ENCODE measurements around the gene CCHCR1.
"Not testable (repeated sequence)": the region's sequence is repeated elsewhere in the genome, so short reads cannot be mapped to it uniquely, and the experiment has no call there.

Gene CCHCR1, protein sequence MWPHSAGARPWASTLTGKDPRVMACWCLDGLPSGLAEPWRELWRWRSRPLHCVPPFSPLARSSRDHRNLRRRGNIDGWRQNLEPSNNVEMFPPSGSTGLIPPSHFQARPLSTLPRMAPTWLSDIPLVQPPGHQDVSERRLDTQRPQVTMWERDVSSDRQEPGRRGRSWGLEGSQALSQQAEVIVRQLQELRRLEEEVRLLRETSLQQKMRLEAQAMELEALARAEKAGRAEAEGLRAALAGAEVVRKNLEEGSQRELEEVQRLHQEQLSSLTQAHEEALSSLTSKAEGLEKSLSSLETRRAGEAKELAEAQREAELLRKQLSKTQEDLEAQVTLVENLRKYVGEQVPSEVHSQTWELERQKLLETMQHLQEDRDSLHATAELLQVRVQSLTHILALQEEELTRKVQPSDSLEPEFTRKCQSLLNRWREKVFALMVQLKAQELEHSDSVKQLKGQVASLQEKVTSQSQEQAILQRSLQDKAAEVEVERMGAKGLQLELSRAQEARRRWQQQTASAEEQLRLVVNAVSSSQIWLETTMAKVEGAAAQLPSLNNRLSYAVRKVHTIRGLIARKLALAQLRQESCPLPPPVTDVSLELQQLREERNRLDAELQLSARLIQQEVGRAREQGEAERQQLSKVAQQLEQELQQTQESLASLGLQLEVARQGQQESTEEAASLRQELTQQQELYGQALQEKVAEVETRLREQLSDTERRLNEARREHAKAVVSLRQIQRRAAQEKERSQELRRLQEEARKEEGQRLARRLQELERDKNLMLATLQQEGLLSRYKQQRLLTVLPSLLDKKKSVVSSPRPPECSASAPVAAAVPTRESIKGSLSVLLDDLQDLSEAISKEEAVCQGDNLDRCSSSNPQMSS

DNA sequence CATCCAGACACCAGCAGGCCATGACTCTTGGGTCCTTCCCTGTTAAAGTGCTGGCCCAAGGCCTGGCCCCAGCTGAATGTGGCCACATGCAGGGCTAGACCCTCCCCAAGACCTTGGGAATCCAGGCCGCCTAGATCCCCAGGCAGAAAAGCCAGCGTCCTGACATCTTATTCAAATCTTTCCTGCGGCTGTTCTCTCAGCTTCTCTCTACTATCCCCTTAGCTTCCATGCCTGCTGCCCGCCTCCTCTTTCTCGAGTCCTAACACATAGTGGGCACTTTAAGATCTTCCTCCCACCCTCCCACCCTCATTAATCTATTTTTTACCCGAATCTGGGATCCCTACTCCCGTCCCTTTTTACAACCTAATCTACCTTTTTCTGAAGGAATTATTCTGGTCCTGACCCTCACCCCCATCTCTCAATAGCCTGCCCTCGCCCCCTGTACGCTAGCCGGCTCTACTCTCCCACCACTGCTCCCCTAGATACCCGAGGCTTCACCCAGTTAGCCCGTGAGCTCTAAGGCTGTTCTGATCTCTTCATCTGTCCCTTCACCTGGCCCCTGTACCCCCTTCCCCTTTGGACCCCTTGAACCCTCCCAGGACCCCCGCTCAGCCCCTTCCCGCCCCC lies at the start of gene CCHCR1:
TSS of gene CCHCR1 (minus strand) at position 290 of the 627 bp plus-strand sequence. CDS start at position 88, 202 bp downstream.
- no peak for DNase-seq (ENCODE audit: low read depth)

GRCh38 chr6:31205638-31206037 lies 48.0 kb upstream of the CCHCR1 start:
- no peak for DNase-seq (ENCODE audit: low read depth)

GRCh38 chr6:31204751-31205145 lies 47.1 kb upstream of the CCHCR1 start:
- DNase-seq (ENCODE audit: low read depth) = no peak

DNA sequence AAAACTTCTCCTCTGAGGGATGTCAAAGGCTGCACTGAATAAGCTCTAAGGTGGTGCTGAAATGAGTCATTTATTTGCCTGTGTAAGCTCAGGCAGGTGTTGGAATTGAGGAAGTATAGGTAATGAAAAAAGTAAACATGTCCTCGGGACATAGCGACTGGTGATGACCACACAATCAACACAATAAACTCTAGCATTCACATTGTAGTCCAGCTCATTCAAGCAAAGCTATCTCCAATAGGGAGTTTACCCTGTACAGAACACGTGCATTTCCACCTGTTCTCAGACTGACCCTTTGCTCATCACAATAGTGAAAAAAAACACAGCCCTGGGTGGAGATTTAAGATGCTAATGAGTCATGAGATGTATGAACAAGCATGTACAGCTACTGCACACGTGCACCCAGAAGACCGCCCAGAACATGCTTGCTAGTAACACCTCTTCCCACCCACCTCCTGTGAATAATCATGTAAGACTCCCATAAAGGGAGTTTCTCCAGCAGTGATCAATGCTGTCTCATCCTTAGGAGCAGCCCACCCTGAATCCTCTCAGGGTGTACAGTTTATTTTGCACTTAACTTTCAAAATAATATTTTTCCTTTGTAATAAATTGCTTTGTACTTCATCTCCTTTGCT lies 45.9 kb upstream of the CCHCR1 start:
- peak; percentile 58 for DNase-seq (ENCODE audit: low read depth)

DNA sequence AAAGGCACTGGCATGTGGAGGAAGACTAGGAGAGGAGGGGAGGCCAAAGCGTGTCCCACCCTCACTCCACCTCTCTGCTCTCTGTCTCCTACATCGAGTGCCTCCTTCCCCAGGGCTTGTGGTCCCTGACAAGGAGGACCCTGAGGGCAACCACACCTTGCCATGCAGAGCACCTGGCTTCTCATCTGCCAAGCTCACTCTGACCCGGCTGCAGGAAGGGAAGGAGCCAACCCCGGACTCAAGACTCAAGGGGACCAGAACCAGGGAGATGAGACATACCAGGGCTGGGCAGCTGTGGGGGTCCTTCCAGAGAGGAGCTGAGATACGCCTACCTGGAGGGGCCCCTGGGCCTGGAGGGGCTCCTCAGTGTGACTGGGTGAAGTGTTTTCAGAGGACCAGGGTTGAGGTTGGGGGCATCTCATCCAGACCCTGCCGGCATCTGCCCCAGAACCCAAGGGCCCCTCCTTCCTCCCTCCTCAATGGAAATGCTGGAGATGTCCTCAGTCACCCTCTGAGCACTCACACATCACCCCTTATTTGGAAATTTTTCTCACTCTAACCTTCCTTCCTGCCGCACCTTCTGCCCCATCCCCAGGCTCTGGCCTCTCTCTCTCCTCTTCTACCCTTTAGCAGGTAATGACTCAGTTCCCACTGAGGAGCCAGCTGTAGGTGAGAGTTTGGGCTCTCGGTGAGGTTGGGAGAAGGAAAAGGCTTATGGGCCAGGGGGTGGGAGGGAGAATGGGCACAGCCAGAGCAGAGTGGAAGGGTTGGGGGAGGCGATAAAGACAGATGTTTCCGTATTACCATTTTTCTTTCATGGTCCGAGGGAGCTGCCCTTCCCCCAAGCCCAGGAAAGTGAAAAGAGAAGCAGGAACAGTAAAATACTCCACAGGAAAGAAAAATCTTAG lies 44.9 kb upstream of the CCHCR1 start:
- DNase-seq (ENCODE audit: low read depth) = no peak

- DNase-seq (ENCODE audit: low read depth) = not testable (repeated sequence)
Observed at GRCh38 chr6:31199105-31199452, 41.5 kb upstream of the CCHCR1 start.

DNA sequence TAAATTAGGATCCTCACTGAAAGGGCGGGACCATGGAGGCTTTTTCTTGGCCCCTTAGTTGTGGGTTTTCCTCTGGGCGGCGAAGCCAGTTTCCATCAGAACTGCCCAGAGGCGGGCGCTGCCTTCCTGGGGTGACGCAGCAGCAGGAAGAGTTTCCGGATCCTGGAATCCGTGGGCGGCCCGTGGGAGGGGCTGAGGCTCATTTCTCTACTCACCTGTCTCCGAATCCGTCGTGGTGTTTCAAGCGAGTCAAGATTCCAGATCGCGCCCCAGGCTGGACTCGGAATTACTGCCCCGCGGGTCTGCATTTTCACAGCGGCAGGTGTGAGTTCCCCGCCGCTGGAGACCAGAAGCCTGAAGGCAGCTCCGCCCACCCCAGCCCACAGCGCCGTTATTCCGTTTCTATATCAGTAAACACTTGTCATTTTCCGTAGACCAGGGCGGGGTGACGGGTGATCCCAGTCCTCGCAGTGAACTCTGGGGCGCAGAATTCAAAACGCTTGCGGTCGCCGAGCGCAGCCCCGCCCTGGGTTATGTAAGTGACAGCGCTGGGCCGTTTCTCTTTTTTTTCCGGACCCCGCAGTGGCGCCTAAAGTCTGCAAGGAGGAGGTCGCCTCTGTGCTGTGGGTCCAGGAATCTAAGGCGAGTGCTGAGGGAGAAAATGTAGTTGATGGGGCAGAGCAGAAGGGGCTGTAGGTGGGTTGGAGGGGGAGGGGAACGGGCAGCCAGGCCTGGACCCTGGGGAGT lies 40.1 kb upstream of the CCHCR1 start:
- DNase-seq (ENCODE audit: low read depth) = peak; percentile 87

- DNase-seq (ENCODE audit: low read depth) = not testable (repeated sequence)
Observed at GRCh38 chr6:31196251-31197022, 38.8 kb upstream of the CCHCR1 start.

GRCh38 chr6:31195308-31195979 lies 37.8 kb upstream of the CCHCR1 start:
- DNase-seq (ENCODE audit: low read depth) = not testable (repeated sequence)

DNA sequence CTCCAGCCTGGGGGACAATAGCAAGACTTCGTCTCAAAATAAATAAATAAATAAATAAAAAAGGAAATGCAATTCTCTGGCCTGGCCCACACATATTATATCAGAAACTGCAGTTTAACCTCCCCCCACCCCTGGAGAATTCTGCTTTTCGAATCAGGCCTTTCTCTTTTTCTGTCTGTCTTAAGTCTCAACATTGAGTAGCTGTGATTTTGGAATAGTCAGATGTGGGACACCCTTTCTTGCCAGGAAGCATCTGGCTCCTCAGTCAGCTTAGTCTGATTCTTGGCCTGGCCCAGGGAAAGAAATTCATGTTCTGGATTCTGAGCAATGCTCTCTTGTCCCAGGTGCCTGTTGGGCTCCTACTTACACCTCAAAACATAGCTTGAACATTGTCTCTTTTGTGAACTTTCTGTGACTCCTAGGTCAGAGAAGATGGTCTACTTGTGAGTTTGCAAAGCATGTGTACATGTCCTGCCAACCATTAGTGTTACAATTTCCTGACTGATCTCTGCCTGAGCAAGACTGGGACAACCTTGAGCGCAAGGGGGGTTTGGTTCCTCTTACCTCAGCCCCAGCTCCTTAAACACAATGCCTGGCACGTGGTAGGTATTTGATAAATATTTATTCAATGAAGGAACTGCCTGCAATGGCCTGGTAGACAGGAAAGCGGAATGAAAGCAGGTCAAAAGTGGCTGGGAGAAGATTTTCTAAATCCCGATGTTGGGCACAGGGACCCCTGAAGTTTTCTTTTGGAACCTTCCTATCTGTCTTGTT lies 36.6 kb upstream of the CCHCR1 start:
- DNase-seq (ENCODE audit: low read depth) = no peak

- DNase-seq (ENCODE audit: low read depth) = no peak
Observed at GRCh38 chr6:31193206-31193605, 35.6 kb upstream of the CCHCR1 start.

- not testable (repeated sequence) for DNase-seq (ENCODE audit: low read depth)
Observed at GRCh38 chr6:31192431-31193105, 35.0 kb upstream of the CCHCR1 start.

DNA sequence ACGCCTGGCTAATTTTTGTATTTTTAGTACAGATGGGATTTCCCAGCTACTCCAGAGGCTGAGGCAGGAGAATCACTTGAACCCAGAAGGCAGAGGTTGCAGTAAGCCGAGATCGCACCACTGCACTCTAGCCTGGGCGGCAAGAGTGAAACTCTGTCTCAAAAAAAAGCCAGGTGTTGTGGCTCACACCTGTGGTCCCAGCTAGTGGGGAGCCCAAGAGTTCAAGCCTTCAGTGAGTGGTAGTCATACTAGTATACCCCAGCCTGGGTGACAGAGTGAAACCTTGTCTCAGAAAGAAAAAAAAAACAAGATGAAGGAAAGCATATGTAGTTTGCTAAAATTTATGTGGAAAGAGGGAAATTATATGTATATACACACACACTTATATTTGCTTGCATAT lies 32.9 kb upstream of the CCHCR1 start:
- DNase-seq (ENCODE audit: low read depth) = no peak

- not testable (repeated sequence) for DNase-seq (ENCODE audit: low read depth)
Observed at GRCh38 chr6:31189223-31189622, 31.6 kb upstream of the CCHCR1 start.

DNA sequence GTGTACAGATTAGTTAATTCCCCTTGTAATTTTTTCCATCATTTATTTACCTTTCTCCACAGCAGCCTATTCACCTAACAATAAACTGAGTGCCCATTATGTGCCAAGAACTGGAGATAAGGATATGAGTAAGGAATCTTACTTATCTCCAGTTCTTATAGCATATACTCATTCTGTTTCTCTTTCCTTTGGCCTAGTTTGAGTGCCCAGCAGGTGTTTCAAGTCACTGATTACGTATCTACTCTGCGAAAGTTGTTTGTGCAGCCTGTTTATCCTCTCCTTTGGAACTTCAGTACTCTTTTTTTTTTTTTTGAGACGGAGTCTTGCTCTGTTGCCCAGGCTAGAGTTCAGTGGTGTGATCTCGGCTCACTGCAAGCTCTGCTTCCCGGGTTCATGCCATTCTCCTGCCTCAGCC lies 30.2 kb upstream of the CCHCR1 start:
- no peak for DNase-seq (ENCODE audit: low read depth)

DNA sequence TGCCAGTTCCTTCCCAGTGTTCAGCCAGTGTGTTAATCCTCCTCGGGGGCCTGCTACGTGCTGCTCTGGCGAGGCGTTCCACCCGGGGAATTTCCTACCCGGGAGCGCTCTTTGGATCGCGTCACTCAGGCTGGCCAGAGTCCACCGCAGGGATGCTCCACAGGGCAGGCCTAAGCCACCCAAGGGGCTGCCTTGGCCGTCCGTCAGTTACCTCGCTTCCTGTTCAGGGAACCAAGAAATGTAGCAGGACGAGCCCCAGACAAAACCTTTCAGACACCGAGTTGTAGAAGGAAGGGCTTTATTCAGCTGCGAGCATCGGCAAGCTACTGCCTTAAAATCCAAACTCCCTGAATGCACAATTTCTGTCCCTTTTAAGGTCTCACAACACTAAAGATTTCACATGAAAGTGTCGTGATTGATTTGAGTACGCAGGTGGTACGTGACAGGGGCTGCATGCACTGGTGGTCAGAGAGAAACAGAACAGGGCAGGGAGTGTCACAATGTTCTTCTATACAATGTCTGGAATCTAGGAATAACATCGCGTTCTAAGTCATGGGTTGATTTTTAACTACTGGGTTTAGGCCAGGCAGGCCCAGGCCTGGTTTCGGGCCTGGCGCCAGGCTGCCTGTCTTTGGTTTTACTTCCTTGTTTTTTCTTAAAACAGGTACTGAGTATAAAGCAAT lies 28.6 kb upstream of the CCHCR1 start:
- DNase-seq (ENCODE audit: low read depth) = no peak

DNA sequence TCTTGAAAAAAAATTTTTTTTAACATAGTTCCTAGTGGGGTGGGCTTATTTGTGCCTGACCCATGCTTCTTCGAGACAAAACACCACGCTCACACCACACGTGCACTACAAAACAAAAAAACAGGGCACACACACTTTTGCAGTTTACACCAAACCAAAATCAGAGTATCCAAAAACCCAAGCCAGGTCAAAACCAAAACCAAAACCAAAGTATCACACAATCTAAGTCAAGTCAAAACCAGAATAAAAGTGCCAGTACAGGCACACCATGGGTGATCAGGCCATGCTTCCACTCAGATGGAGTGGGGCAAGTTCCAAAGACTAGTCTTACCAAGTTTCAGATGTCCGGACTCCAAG lies 28.1 kb upstream of the CCHCR1 start:
- DNase-seq (ENCODE audit: low read depth) = not testable (repeated sequence)

Data from activated T-cell treated with anti-CD3 and anti-CD28 coated beads for 48 hours (primary cell).